ENCODE data around the gene CPE.
"Not testable (repeated sequence)": the region's sequence is repeated elsewhere in the genome, so short reads cannot be mapped to it uniquely, and the experiment has no call there.

CPE gene

GRCh38 chr4:165472943-165473676, 94.3 kb downstream of the CPE start:
- Histone ChIP-seq H3K36me3 (ENCODE audit: insufficient read depth, low read depth, low read length) (peaks cover 8% of the 10 kb centered on the region; the same call in 1 of the 2 replicates), H3K4me3 (ENCODE audit: low read length) (no peak overlapping the region), H3K9me3 (ENCODE audit: insufficient read depth, low read depth, low read length) (peaks cover 58% of the 10 kb centered on the region), H3K4me1 (ENCODE audit: insufficient read depth, low read length) (no peaks in the 10 kb centered on the region), H3K27ac (ENCODE audit: low read length) (no peak overlapping the region), H3K27me3 (ENCODE audit: insufficient read depth, low read length) (no peaks in the 10 kb centered on the region), H3K9ac (ENCODE audit: low read depth, low read length) (no peak overlapping the region)

GRCh38 chr4:165474784-165475705, 96.2 kb downstream of the CPE start:
- Histone ChIP-seq H3K36me3 (ENCODE audit: insufficient read depth, low read depth, low read length) (peaks cover 8% of the 10 kb centered on the region; the same call in 1 of the 2 replicates), H3K4me1 (ENCODE audit: insufficient read depth, low read length) (no peaks in the 10 kb centered on the region)

GRCh38 chr4:165475706-165476070, 96.9 kb downstream of the CPE start:
- Histone ChIP-seq H3K9me3 (ENCODE audit: insufficient read depth, low read depth, low read length) (peaks cover 51% of the 10 kb centered on the region), H3K36me3 (ENCODE audit: insufficient read depth, low read depth, low read length) (peaks cover 8% of the 10 kb centered on the region; the same call in 1 of the 2 replicates), H3K4me1 (ENCODE audit: insufficient read depth, low read length) (no peaks in the 10 kb centered on the region), H3K27ac (ENCODE audit: low read length) (no peak overlapping the region), H3K9ac (ENCODE audit: low read depth, low read length) (no peak overlapping the region), H3K4me3 (ENCODE audit: low read length) (no peak overlapping the region), H3K27me3 (ENCODE audit: insufficient read depth, low read length) (no peaks in the 10 kb centered on the region)

More at GRCh38 chr4:165474784-165475705, 96.2 kb downstream of the CPE start:
- Histone ChIP-seq H3K27me3 (ENCODE audit: insufficient read depth, low read length) (no peaks in the 10 kb centered on the region), H3K9ac (ENCODE audit: low read depth, low read length) (no peak overlapping the region), H3K27ac (ENCODE audit: low read length) (no peak overlapping the region), H3K9me3 (ENCODE audit: insufficient read depth, low read depth, low read length) (peaks cover 57% of the 10 kb centered on the region), H3K4me3 (ENCODE audit: low read length) (no peak overlapping the region; the same call in 1 of the 2 replicates)

- Histone ChIP-seq H3K36me3 (ENCODE audit: insufficient read depth, low read depth, low read length) (peaks cover 5% of the 10 kb centered on the region; the same call in 1 of the 2 replicates), H3K27ac (ENCODE audit: low read length) (no peak overlapping the region), H3K9me3 (ENCODE audit: insufficient read depth, low read depth, low read length) (peaks cover 43% of the 10 kb centered on the region), H3K9ac (ENCODE audit: low read depth, low read length) (no peak overlapping the region), H3K4me3 (ENCODE audit: low read length) (no peak overlapping the region), H3K4me1 (ENCODE audit: insufficient read depth, low read length) (no peaks in the 10 kb centered on the region), H3K27me3 (ENCODE audit: insufficient read depth, low read length) (no peaks in the 10 kb centered on the region)
These were observed 97.6 kb downstream of the CPE start for GRCh38 chr4:165476214-165477098.

GRCh38 chr4:165477799-165478198, 99.0 kb downstream of the CPE start:
- no peak overlapping the region for H3K9ac ChIP-seq (ENCODE audit: low read depth, low read length)
- peaks cover 30% of the 10 kb centered on the region for H3K9me3 ChIP-seq (ENCODE audit: insufficient read depth, low read depth, low read length)
- peaks cover 5% of the 10 kb centered on the region; the same call in 1 of the 2 replicates for H3K36me3 ChIP-seq (ENCODE audit: insufficient read depth, low read depth, low read length)
- no peaks in the 10 kb centered on the region for H3K27me3 ChIP-seq (ENCODE audit: insufficient read depth, low read length)
- H3K4me3 ChIP-seq (ENCODE audit: low read length): no peak overlapping the region
- H3K27ac ChIP-seq (ENCODE audit: low read length): no peak overlapping the region
- H3K4me1 ChIP-seq (ENCODE audit: insufficient read depth, low read length): no peaks in the 10 kb centered on the region

GRCh38 chr4:165478260-165478659, 99.5 kb downstream of the CPE start:
- H3K36me3 ChIP-seq (ENCODE audit: insufficient read depth, low read depth, low read length): peaks cover 4% of the 10 kb centered on the region; the same call in 1 of the 2 replicates
- peaks cover 26% of the 10 kb centered on the region for H3K9me3 ChIP-seq (ENCODE audit: insufficient read depth, low read depth, low read length)
- no peaks in the 10 kb centered on the region for H3K4me1 ChIP-seq (ENCODE audit: insufficient read depth, low read length)
- H3K4me3 ChIP-seq (ENCODE audit: low read length): no peak overlapping the region
- H3K27me3 ChIP-seq (ENCODE audit: insufficient read depth, low read length): no peaks in the 10 kb centered on the region
- H3K9ac ChIP-seq (ENCODE audit: low read depth, low read length): no peak overlapping the region
- H3K27ac ChIP-seq (ENCODE audit: low read length): no peak overlapping the region

GRCh38 chr4:165481053-165481835, 102.4 kb downstream of the CPE start:
- Histone ChIP-seq H3K4me1 (ENCODE audit: insufficient read depth, low read length) (no peaks in the 10 kb centered on the region), H3K27me3 (ENCODE audit: insufficient read depth, low read length) (no peaks in the 10 kb centered on the region), H3K36me3 (ENCODE audit: insufficient read depth, low read depth, low read length) (no peaks in the 10 kb centered on the region), H3K9ac (ENCODE audit: low read depth, low read length) (no peak overlapping the region), H3K27ac (ENCODE audit: low read length) (no peak overlapping the region), H3K9me3 (ENCODE audit: insufficient read depth, low read depth, low read length) (peaks cover 5% of the 10 kb centered on the region; the same call in 1 of the 2 replicates), H3K4me3 (ENCODE audit: low read length) (no peak overlapping the region)

- no peak overlapping the region for H3K9ac ChIP-seq (ENCODE audit: low read depth, low read length)
- H3K36me3 ChIP-seq (ENCODE audit: insufficient read depth, low read depth, low read length): no peaks in the 10 kb centered on the region
- H3K27me3 ChIP-seq (ENCODE audit: insufficient read depth, low read length): peaks cover 11% of the 10 kb centered on the region; the same call in 1 of the 2 replicates
- no peak overlapping the region for H3K27ac ChIP-seq (ENCODE audit: low read length)
- peaks cover 4% of the 10 kb centered on the region; the same call in 1 of the 2 replicates for H3K4me1 ChIP-seq (ENCODE audit: insufficient read depth, low read length)
- no peaks in the 10 kb centered on the region for H3K9me3 ChIP-seq (ENCODE audit: insufficient read depth, low read depth, low read length)
- no peak overlapping the region for H3K4me3 ChIP-seq (ENCODE audit: low read length)
These were observed 111.0 kb downstream of the CPE start for GRCh38 chr4:165489786-165490185.

GRCh38 chr4:165492583-165492982, 113.8 kb downstream of the CPE start:
- H3K4me3 ChIP-seq (ENCODE audit: low read length); H3K27ac ChIP-seq (ENCODE audit: low read length); H3K4me1 ChIP-seq (ENCODE audit: insufficient read depth, low read length); H3K9ac ChIP-seq (ENCODE audit: low read depth, low read length); H3K9me3 ChIP-seq (ENCODE audit: insufficient read depth, low read depth, low read length); H3K36me3 ChIP-seq (ENCODE audit: insufficient read depth, low read depth, low read length): not testable (repeated sequence)
- peaks cover 11% of the 10 kb centered on the region; the same call in 1 of the 2 replicates for H3K27me3 ChIP-seq (ENCODE audit: insufficient read depth, low read length)

GRCh38 chr4:165493359-165493758, 114.6 kb downstream of the CPE start:
- Histone ChIP-seq H3K27me3 (ENCODE audit: insufficient read depth, low read length) (peaks cover 11% of the 10 kb centered on the region; the same call in 1 of the 2 replicates), H3K36me3 (ENCODE audit: insufficient read depth, low read depth, low read length) (no peaks in the 10 kb centered on the region), H3K4me3 (ENCODE audit: low read length) (peak overlapping the region; percentile 47; the same call in 1 of the 2 replicates), H3K9ac (ENCODE audit: low read depth, low read length) (peak overlapping the region; percentile 33; the same call in 1 of the 2 replicates), H3K4me1 (ENCODE audit: insufficient read depth, low read length) (peaks cover 4% of the 10 kb centered on the region; the same call in 1 of the 2 replicates), H3K27ac (ENCODE audit: low read length) (no peak overlapping the region), H3K9me3 (ENCODE audit: insufficient read depth, low read depth, low read length) (no peaks in the 10 kb centered on the region)

Measured in iPS-20b (cell line).